Peyer's patch (tissue), 4 donors: ENCODE measurements around the gene RERE. TPM values are rescaled to one million over a fixed set of nuclear protein-coding genes. Genes with fewer than 3 reads are reported as not detected.

Source experiments
- DNase-seq, 3 donors: peaks; one replicate each; pipeline ENCODE4 v3.0.0-alpha.2; 2017 to 2019
- H3K27ac ChIP-seq, 4 donors: fragments of 200-600 bp; sonication (generic); one replicate each; pipeline ENCODE4 v1.5.1; 2016 to 2019
- H3K27me3 ChIP-seq, 2 donors: fragments of 200-600 bp; sonication (generic); one replicate each; pipeline ENCODE4 v1.5.1; 2019
- H3K36me3 ChIP-seq, 3 donors: fragments of 200-600 bp; sonication (generic); one replicate each; pipeline ENCODE4 v1.5.1; 2016 to 2019
- H3K4me1 ChIP-seq, 4 donors: fragments of 200-600 bp; sonication (generic); one replicate each; pipeline ENCODE4 v1.5.1; 2016 to 2019
- H3K4me3 ChIP-seq, 4 donors: fragments of 200-600 bp; sonication (generic); 1 replicate in 3 of 4; 2 replicates in 1 of 4; pipeline ENCODE4 v1.5.1; 2016 to 2019; ENCODE audit warnings: mild to moderate bottlenecking in 1 of 4
- H3K9me3 ChIP-seq, 4 donors: fragments of 200-600 bp; sonication (generic); one replicate each; pipeline ENCODE4 v1.5.1; 2016 to 2019; ENCODE audit warnings: mild to moderate bottlenecking in 1 of 4
- CTCF ChIP-seq, 6 experiments: fragments of 450-650 bp in 4 of 6; fragments of 200-600 bp in 2 of 6; sonication (generic) in 1 of 6; IDR thresholded peaks; one replicate each; pipeline ENCODE4 v1.5.1; 2017 to 2019; ENCODE audit warnings: antibody characterized with exemption in 6 of 6, mild to moderate bottlenecking in 3 of 6, moderate library complexity in 1 of 6
- POLR2A ChIP-seq, 2 donors: fragments of 450-650 bp; IDR thresholded peaks; one replicate each; pipeline ENCODE4 v1.5.1; 2017; ENCODE audit warnings: antibody characterized with exemption in 2 of 2, mild to moderate bottlenecking in 2 of 2, moderate library complexity in 2 of 2
- total RNA-seq, 4 donors: library from RNA; depleted of rRNA; stranded (reverse); fragments of >200 nt; gene quantifications; one replicate each; pipeline ENCODE4 v1.1.0, GENCODE V29; 2016

Gene RERE
- total RNA-seq, 4 donors from 2014 or later: 98.5 to 528 (median 110) TPM

- Histone ChIP-seq H3K36me3 (no peaks in the 10 kb centered on the region), H3K9me3 (no peaks in the 10 kb centered on the region), H3K4me1 (peaks cover 0 to 13% (median 0%) of the 10 kb centered on the region in 4 donors), H3K4me3 (no peak overlapping the region), H3K27me3 (no peaks in the 10 kb centered on the region), H3K27ac (no peak overlapping the region)
- DNase-seq: no peak
- no peak for TF ChIP-seq CTCF (IDR thresholded peaks at IDR 0.05)
- no peak for TF ChIP-seq POLR2A (IDR thresholded peaks at IDR 0.05)
These were observed 64.3 kb downstream of the RERE start for GRCh38 chr1:8752921-8753713.

- Histone ChIP-seq H3K9me3 (no peaks in the 10 kb centered on the region), H3K36me3 (no peaks in the 10 kb centered on the region), H3K4me3 (no peak overlapping the region), H3K27ac (no peak overlapping the region), H3K27me3 (no peaks in the 10 kb centered on the region), H3K4me1 (peaks cover 0 to 13% (median 0%) of the 10 kb centered on the region in 4 donors)
- TF ChIP-seq POLR2A (IDR thresholded peaks at IDR 0.05) (no peak), CTCF (IDR thresholded peaks at IDR 0.05) (no peak)
- no peak for DNase-seq
These were observed 65.0 kb downstream of the RERE start for GRCh38 chr1:8752411-8752810.

- H3K36me3 ChIP-seq: no peaks in the 10 kb centered on the region
- H3K27me3 ChIP-seq: no peaks in the 10 kb centered on the region
- no peak for DNase-seq
- peaks cover 0 to 13% (median 0%) of the 10 kb centered on the region in 4 donors for H3K4me1 ChIP-seq
- H3K9me3 ChIP-seq: no peaks in the 10 kb centered on the region
- H3K4me3 ChIP-seq: no peak overlapping the region
- TF ChIP-seq POLR2A (IDR thresholded peaks at IDR 0.05) (no peak), CTCF (IDR thresholded peaks at IDR 0.05) (no peak)
- H3K27ac ChIP-seq: no peak overlapping the region
These were observed 65.5 kb downstream of the RERE start for GRCh38 chr1:8751984-8752383.

GRCh38 chr1:8747879-8748825, 69.3 kb downstream of the RERE start:
- no peaks in the 10 kb centered on the region for H3K4me1 ChIP-seq
- no peak overlapping the region for H3K27ac ChIP-seq
- no peaks in the 10 kb centered on the region for H3K9me3 ChIP-seq
- no peak overlapping the region for H3K4me3 ChIP-seq
- H3K36me3 ChIP-seq: no peaks in the 10 kb centered on the region
- DNase-seq: no peak
- no peak for TF ChIP-seq CTCF (IDR thresholded peaks at IDR 0.05)
- TF ChIP-seq POLR2A (IDR thresholded peaks at IDR 0.05): no peak
- H3K27me3 ChIP-seq: no peaks in the 10 kb centered on the region

GRCh38 chr1:8746554-8746953, 70.9 kb downstream of the RERE start:
- H3K4me3 ChIP-seq: no peak overlapping the region
- DNase-seq: no peak
- H3K27ac ChIP-seq: no peak overlapping the region
- H3K36me3 ChIP-seq: no peaks in the 10 kb centered on the region
- TF ChIP-seq CTCF (IDR thresholded peaks at IDR 0.05): no peak
- no peak for TF ChIP-seq POLR2A (IDR thresholded peaks at IDR 0.05)
- no peaks in the 10 kb centered on the region for H3K9me3 ChIP-seq
- H3K27me3 ChIP-seq: no peaks in the 10 kb centered on the region
- peaks cover 0 to 5% (median 0%) of the 10 kb centered on the region in 4 donors for H3K4me1 ChIP-seq
